GM10266 (cell line): ENCODE results near the gene DHX15.
A peak's percentile ranks its signal among the peaks of the same experiment; 100 is the strongest.

Experiments
- DNase-seq: peaks from one replicate; pipeline ENCODE4 v3.0.0; 2012; ENCODE audit errors: extremely low spot score
- TF ChIP-seq, protein P1 (sequence below): IDR thresholded peaks from 2 replicates; pipeline ENCODE4 v1.5.1; 2012; ENCODE audit warnings: mild to moderate bottlenecking, low read depth; ENCODE audit not compliant: control insufficient read depth, insufficient read depth; ENCODE audit errors: missing control alignments

Gene DHX15

GRCh38 chr4:24583451-24584210 lies 723 bp downstream of the DHX15 start:
- peak; percentile 74 for DNase-seq
- TF ChIP-seq, protein P1, sequence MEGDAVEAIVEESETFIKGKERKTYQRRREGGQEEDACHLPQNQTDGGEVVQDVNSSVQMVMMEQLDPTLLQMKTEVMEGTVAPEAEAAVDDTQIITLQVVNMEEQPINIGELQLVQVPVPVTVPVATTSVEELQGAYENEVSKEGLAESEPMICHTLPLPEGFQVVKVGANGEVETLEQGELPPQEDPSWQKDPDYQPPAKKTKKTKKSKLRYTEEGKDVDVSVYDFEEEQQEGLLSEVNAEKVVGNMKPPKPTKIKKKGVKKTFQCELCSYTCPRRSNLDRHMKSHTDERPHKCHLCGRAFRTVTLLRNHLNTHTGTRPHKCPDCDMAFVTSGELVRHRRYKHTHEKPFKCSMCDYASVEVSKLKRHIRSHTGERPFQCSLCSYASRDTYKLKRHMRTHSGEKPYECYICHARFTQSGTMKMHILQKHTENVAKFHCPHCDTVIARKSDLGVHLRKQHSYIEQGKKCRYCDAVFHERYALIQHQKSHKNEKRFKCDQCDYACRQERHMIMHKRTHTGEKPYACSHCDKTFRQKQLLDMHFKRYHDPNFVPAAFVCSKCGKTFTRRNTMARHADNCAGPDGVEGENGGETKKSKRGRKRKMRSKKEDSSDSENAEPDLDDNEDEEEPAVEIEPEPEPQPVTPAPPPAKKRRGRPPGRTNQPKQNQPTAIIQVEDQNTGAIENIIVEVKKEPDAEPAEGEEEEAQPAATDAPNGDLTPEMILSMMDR: no peak

- no peak for DNase-seq
- TF ChIP-seq, protein P1: no peak
These were observed 2.0 kb downstream of the DHX15 start for GRCh38 chr4:24582235-24582832.

DNA sequence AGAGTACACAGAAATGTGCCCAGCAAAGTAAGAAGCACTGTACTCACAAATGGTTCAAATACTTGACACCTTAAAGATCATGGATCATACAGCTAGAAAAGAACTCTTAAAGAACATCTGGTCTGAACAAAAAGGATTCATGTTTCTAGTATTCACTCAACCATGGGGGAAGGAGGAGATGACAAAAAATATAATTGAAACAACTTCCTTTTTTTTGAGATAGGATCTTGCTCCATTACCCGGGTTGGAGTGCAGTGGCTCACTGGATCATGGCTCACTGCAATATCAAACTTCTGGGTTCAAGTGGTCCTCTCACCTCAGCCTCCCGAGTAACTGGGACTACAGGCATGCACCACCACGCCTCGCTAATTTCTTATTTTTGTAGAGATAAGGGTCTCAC lies 6.0 kb downstream of the DHX15 start:
- no peak for DNase-seq
- TF ChIP-seq, protein P1: no peak

GRCh38 chr4:24576276-24576675 lies 8.1 kb downstream of the DHX15 start:
- TF ChIP-seq, protein P1: no peak
- DNase-seq: no peak

- TF ChIP-seq, protein P1: no peak
These were observed 10.1 kb downstream of the DHX15 start for GRCh38 chr4:24574236-24574635.

DNA sequence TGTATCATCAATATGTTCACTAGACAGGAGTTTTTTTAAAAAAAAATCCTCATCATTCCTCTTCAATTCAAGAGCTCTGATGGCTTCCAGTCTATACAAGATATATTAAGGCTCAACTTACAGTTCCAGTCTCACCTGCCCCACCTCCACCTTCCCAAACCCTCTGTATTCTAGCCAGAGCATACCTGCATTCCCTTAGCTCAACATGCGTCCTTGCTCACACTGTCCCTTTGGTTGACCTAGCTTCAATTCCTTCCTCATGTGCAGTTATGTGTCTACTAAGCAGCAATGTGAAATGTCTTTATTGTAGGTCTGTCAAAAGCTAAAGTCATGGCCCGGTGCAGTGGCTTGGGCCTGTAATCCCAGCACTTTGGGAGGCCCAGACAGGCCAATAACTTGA lies 10.8 kb downstream of the DHX15 start:
- no peak for DNase-seq
- TF ChIP-seq, protein P1: no peak

More at GRCh38 chr4:24574236-24574635, 10.1 kb downstream of the DHX15 start:
- no peak for DNase-seq
